Heart right ventricle (tissue), 16 donors: ENCODE measurements around the gene PTTG1IP. TPM values are rescaled to one million over a fixed set of nuclear protein-coding genes. Genes with fewer than 3 reads are reported as not detected.
A peak's percentile ranks its signal among the peaks of the same experiment; 100 is the strongest.

Experiments
- ATAC-seq, 8 donors: fragments of 200-7000 bp; cut with Tn5 transposase; one replicate each; pipeline ENCODE4 v1.9.1; 2020; ENCODE audit warnings: mild to moderate bottlenecking in 8 of 8, moderate library complexity in 8 of 8, moderate number of reproducible peaks in 1 of 8
- DNase-seq, 2 donors: peaks; one replicate each; pipeline ENCODE4 v3.0.0-alpha.2; 2020
- H3K27ac ChIP-seq, 10 donors: fragments of 200-600 bp; sonication (generic) in 2 of 10; one replicate each; pipeline versions ENCODE4 v1.5.0 to v1.8.0; 2020 to 2022; ENCODE audit warnings: mild to moderate bottlenecking in 3 of 10
- H3K27me3 ChIP-seq, 7 donors: fragments of 200-600 bp; one replicate each; pipeline ENCODE4 v1.8.0; 2021 to 2022; ENCODE audit warnings: mild to moderate bottlenecking in 2 of 7
- H3K36me3 ChIP-seq, 9 donors: fragments of 200-600 bp; sonication (generic) in 1 of 9; one replicate each; pipeline versions ENCODE4 v1.5.0 to v1.8.0; 2020 to 2022; ENCODE audit warnings: mild to moderate bottlenecking in 2 of 9
- H3K4me1 ChIP-seq, 9 donors: fragments of 200-600 bp; sonication (generic) in 1 of 9; one replicate each; pipeline versions ENCODE4 v1.5.0 to v1.8.0; 2020 to 2022; ENCODE audit warnings: mild to moderate bottlenecking in 4 of 9
- H3K4me3 ChIP-seq, 10 donors: fragments of 200-600 bp; sonication (generic) in 2 of 10; one replicate each; pipeline versions ENCODE4 v1.5.0 to v1.8.0; 2020 to 2022; ENCODE audit warnings: mild to moderate bottlenecking in 7 of 10, moderate library complexity in 2 of 10
- H3K9me3 ChIP-seq, 11 donors: fragments of 200-600 bp in 10 of 11; sonication (generic) in 2 of 11; one replicate each; pipeline versions ENCODE4 v1.5.0 to v1.8.0; 2013 to 2022; ENCODE audit warnings: mild to moderate bottlenecking in 2 of 11, control low read depth in 1 of 11, moderate library complexity in 1 of 11
- WGBS, 2 donors: extraction: QIAGEN DNeasy Blood & Tissue Kit; methylation state at CpG; one replicate each; pipeline ENCODE4 v1.1.7; 2013; ENCODE audit warnings: inconsistent platforms in 1 of 2; 5-methylcytosine and 5-hydroxymethylcytosine counted together
- intact Hi-C, 10 donors: fragments of 100-400 bp; cut with DNase I; formaldehyde crosslinking; loops; one replicate each; pipeline versions ENCODE4 v1.11.1 to v1.14.2; 2022
- polyA plus RNA-seq, 2 donors: library from polyadenylated mRNA; stranded (reverse); fragments of 200-250 nt; gene quantifications; one replicate each; pipeline ENCODE4 v1.2.3, GENCODE V29; 2013
- total RNA-seq, 10 donors: library from RNA; stranded (reverse); fragmentation: NEBNext Ultra II Directional in 3 of 10; extraction: Animal tissue kit (Norgen Biotek cat#: 25700) in 3 of 10; gene quantifications; one replicate each; pipeline versions ENCODE4 v1.2.1 to v1.2.4, GENCODE V29; 2021 to 2023
- TF ChIP-seq, protein P1 (sequence below), 9 donors: fragments of 200-600 bp; sonication (generic) in 2 of 9; IDR thresholded peaks; one replicate each; pipeline versions ENCODE4 v1.5.0 to v1.8.0; 2021 to 2022; ENCODE audit warnings: antibody characterized with exemption in 9 of 9, mild to moderate bottlenecking in 5 of 9, moderate library complexity in 1 of 9
- donor health status: Arrhythmogenic right ventricular cardiomyopathy.
- donor health status: ischemic (EF 13 %, LVEDD 7.1; RV severe dilation, severe dysfunction).
- donor health status: healthy with polysubstance abuse.
- donor health status: DM: no; HTN: yes; CAD: no.
- donor health status: DM: no; HTN: no; CAD: no.
- donor health status: ischemic (EF 25% LVEDD 6.9; RV normal size, moderate dysfunction).
- donor health status: ischemic (EF 25% LVEDD 5.7; RV mildly dilated, moderate dysfunction).
- donor health status: healthy.
- donor health status: DM: yes; HTN: yes; CAD: no.
- donor health status: Ischemic cardiomyopathy.
- donor health status: ischemic (EF 35%, LVEDD 5.7; RV mildly dilated, moderate dysfunction).
- donor health status: nonischemic (EF 11% LVEDD 7.7; RV severe dilation, severe dysfunction).
- donor health status: DM: yes; HTN: yes; CAD: no.
- donor health status: PGD.
- donor health status: ischemic (EF 29% LVEDD 5.4; RV normal size, mild dysfunction).
- donor health status: nonischemic (EF 23%, LVEDD 6.1; RV moderate dilation, normal function).

PTTG1IP gene
- total and polyA plus RNA-seq, 12 donors: 109 to 188 (median 148) TPM

DNA sequence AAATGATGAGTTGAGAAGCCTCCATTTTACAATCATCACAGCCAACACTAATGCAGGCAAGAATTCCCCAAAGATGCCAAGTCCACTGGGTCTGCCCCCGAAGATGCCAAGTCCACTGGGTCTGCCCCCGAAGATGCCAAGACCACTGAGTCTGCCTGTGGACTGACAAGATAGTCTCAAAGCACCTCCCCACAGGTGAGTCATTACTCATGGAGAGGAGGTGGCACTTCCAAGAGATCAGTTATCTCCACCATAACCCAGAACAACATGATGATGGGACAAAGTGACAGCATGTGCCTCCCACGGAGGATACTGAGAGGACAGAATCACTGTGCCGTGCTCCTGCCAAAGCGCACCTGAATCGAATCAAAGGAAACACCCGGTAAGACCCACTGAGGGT is 4.8 kb downstream of the PTTG1IP start:
- 90 to 91% methylated on average over 7 of the region's 7 CpGs for WGBS, 2 donors

DNA sequence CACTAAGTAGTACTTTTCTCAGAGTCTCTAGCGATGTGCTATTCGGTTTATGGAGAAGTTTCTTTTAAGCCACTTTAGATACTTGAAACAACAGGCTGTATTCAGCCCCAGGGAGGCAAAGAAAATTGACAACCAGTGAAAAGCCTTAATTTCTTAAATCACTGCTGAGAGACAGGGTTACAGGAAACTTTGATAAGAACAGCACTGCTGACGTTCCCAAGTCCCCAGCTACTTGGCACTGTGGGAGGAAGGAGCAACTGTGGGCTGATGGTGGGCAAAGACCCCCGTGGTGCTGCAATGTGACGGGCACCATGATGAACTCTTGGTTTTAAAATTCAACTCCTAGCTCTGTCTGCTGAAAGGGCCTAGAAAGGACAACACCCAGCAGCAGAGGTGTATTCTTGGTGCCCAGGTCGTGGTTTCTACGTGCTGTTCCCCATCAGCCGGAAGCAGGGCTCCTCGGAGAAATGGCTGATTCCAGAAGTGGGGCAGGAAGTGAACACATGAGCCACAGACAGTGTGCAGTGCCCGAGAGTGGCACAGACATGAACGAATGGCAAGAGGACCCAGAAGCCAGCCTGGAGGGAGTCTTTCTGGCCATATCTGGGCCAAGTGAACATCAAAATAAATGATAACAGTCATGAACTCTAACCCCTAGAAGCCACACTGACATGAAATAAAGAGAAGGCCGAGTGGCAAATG is 5.3 kb downstream of the PTTG1IP start:
- intact Hi-C loops: no loop called here
- Histone ChIP-seq H3K4me3 (no peak overlapping the region), H3K36me3 (peaks cover 0 to 37% (median 15%) of the 10 kb centered on the region in 9 donors), H3K9me3 (no peaks in the 10 kb centered on the region), H3K27me3 (no peaks in the 10 kb centered on the region), H3K27ac (peak overlapping the region in 7 of 10 donors; percentile 36 to 99 (median 94)), H3K4me1 (peaks cover 19 to 86% (median 70%) of the 10 kb centered on the region in 9 donors)
- 53 to 62% methylated on average over 12 of the region's 12 CpGs for WGBS, 2 donors
- DNase-seq (peak in 1 of 2 donors; percentile 7), ATAC-seq (no peak)
- TF ChIP-seq, protein P1, sequence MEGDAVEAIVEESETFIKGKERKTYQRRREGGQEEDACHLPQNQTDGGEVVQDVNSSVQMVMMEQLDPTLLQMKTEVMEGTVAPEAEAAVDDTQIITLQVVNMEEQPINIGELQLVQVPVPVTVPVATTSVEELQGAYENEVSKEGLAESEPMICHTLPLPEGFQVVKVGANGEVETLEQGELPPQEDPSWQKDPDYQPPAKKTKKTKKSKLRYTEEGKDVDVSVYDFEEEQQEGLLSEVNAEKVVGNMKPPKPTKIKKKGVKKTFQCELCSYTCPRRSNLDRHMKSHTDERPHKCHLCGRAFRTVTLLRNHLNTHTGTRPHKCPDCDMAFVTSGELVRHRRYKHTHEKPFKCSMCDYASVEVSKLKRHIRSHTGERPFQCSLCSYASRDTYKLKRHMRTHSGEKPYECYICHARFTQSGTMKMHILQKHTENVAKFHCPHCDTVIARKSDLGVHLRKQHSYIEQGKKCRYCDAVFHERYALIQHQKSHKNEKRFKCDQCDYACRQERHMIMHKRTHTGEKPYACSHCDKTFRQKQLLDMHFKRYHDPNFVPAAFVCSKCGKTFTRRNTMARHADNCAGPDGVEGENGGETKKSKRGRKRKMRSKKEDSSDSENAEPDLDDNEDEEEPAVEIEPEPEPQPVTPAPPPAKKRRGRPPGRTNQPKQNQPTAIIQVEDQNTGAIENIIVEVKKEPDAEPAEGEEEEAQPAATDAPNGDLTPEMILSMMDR (IDR thresholded peaks at IDR 0.05): no peak

More for the DNA sequence above, 4.8 kb downstream of the PTTG1IP start:
- no peak for ATAC-seq
- H3K36me3 ChIP-seq: peaks cover 0 to 32% (median 11%) of the 10 kb centered on the region in 9 donors
- TF ChIP-seq, protein P1 (IDR thresholded peaks at IDR 0.05): no peak
- H3K4me1 ChIP-seq: peaks cover 19 to 83% (median 70%) of the 10 kb centered on the region in 9 donors
- H3K27ac ChIP-seq: peak overlapping the region in 8 of 10 donors; percentile 89 to 99 (median 95)
- no peaks in the 10 kb centered on the region for H3K27me3 ChIP-seq
- no peak overlapping the region for H3K4me3 ChIP-seq
- H3K9me3 ChIP-seq: no peaks in the 10 kb centered on the region
- intact Hi-C loops: no loop called here
- peak in 1 of 2 donors; percentile 2 for DNase-seq

DNA sequence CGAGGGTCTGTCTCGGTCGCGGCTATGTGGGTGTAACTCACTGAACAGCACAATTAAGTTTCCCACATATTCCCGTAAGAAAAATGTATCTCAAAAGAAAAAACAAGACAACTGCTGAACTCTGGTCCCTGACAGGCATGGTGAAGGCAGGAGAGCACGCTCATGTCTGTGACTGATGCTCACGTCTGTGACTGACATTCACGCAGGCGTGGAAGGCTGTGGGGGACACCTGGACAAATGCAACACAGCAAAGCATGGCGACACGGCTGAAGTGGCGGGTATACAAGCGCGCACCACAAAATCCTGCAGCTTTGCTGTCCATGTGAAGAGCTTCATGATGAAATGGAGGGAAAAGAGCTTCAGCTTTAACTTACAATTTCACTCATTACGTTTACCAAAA is 6.0 kb downstream of the PTTG1IP start:
- ATAC-seq (no peak), DNase-seq (peak in 1 of 2 donors; percentile 4)
- intact Hi-C loops: no loop called here
- TF ChIP-seq, protein P1 (IDR thresholded peaks at IDR 0.05): no peak
- H3K27me3 ChIP-seq: no peaks in the 10 kb centered on the region
- peak overlapping the region in 6 of 10 donors; percentile 6 to 97 (median 41) for H3K27ac ChIP-seq
- peaks cover 0 to 42% (median 15%) of the 10 kb centered on the region in 9 donors for H3K36me3 ChIP-seq
- H3K9me3 ChIP-seq: no peaks in the 10 kb centered on the region
- H3K4me1 ChIP-seq: peaks cover 19 to 85% (median 69%) of the 10 kb centered on the region in 9 donors
- WGBS, 2 donors: 69 to 84% methylated on average over 15 of the region's 15 CpGs
- H3K4me3 ChIP-seq: no peak overlapping the region

DNA sequence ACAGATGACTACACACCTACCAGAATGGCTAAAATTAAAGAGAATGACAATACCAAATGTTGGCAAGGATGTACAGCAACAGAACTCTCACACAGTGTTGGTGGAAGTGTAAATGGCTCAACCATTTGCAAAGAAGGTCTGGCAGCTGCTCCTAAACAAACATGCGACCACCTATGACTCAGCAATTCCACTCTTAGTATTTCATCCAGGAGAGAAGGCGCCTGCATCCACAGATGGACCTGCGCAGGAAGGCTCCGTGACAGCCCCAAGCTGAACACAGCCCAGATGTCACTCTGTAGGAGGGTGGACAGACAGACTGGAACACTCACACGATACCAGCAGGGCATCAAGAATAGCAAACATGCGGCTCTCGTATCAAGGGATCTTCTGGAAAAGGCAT is 6.7 kb downstream of the PTTG1IP start:
- H3K27ac ChIP-seq: peak overlapping the region in 5 of 10 donors; percentile 6 to 97 (median 37)
- peaks cover 0 to 49% (median 15%) of the 10 kb centered on the region in 9 donors for H3K36me3 ChIP-seq
- no peaks in the 10 kb centered on the region for H3K9me3 ChIP-seq
- ATAC-seq (peak in 1 of 8 donors; percentile 18), DNase-seq (peak in 1 of 2 donors; percentile 10)
- peaks cover 19 to 80% (median 64%) of the 10 kb centered on the region in 9 donors for H3K4me1 ChIP-seq
- TF ChIP-seq, protein P1 (IDR thresholded peaks at IDR 0.05): no peak
- 38 to 52% methylated on average over 7 of the region's 7 CpGs for WGBS, 2 donors
- no peak overlapping the region for H3K4me3 ChIP-seq
- intact Hi-C loops: no loop called here
- H3K27me3 ChIP-seq: no peaks in the 10 kb centered on the region
